Amygdala (tissue), 56 donors: ENCODE results near the gene APC2.
"Not testable (repeated sequence)": the region's sequence is repeated elsewhere in the genome, so short reads cannot be mapped to it uniquely, and the experiment has no call there.

Experiments used
- DNase-seq, 56 donors: peaks; one replicate each; lab custom pipeline; 2025; lab: John Stamatoyannopoulos, UW

APC2 gene

GRCh38 chr19:1490311-1491113, 40.6 kb downstream of the APC2 start, which contains the start of gene PCSK4:
PCSK4 (minus strand) TSS chr19:1490350; CDS start chr19:1490346, 4 bp downstream.
- peak; percentile 84 to 100 (median 99) for DNase-seq

- DNase-seq = no peak
Observed at GRCh38 chr19:1491114-1491848, 41.4 kb downstream of the APC2 start, which contains the start of gene REEP6. REEP6 (plus strand) TSS chr19:1491181; CDS start chr19:1491270, 89 bp downstream.

- no peak for DNase-seq
Observed at GRCh38 chr19:1491849-1492170, 41.9 kb downstream of the APC2 start.

- no peak for DNase-seq
Observed at GRCh38 chr19:1492474-1493006, 42.6 kb downstream of the APC2 start.

- no peak for DNase-seq
Observed at GRCh38 chr19:1494115-1494815, 44.3 kb downstream of the APC2 start.

GRCh38 chr19:1495051-1495798, 45.3 kb downstream of the APC2 start:
- no peak for DNase-seq

GRCh38 chr19:1495799-1496713, 46.1 kb downstream of the APC2 start:
- DNase-seq = no peak

- DNase-seq = no peak
Observed at GRCh38 chr19:1496714-1497577, 47.0 kb downstream of the APC2 start.

- no peak for DNase-seq
Observed at GRCh38 chr19:1497578-1498235, 47.8 kb downstream of the APC2 start.

- DNase-seq = not testable (repeated sequence)
Observed at GRCh38 chr19:1499231-1499630, 49.3 kb downstream of the APC2 start.

- DNase-seq = no peak
Observed at GRCh38 chr19:1501200-1501595, 51.3 kb downstream of the APC2 start.

GRCh38 chr19:1502433-1503088, 52.6 kb downstream of the APC2 start:
- DNase-seq = no peak

- DNase-seq = peak in 31 of 56 donors; percentile 8 to 79 (median 30)
Observed at GRCh38 chr19:1503089-1503924, 53.4 kb downstream of the APC2 start.

- no peak for DNase-seq
Observed at GRCh38 chr19:1503925-1504773, 54.2 kb downstream of the APC2 start.

- no peak for DNase-seq
Observed at GRCh38 chr19:1505012-1505411, 55.1 kb downstream of the APC2 start.
